HG03139 (cell line): ENCODE results near the gene SARDH.

ENCODE experiments used
- ATAC-seq: cut with Tn5 transposase; IDR thresholded peaks from one replicate; pipeline ENCODE4 v1.9.1; 2021; ENCODE audit not compliant: unreplicated experiment

SARDH gene

DNA sequence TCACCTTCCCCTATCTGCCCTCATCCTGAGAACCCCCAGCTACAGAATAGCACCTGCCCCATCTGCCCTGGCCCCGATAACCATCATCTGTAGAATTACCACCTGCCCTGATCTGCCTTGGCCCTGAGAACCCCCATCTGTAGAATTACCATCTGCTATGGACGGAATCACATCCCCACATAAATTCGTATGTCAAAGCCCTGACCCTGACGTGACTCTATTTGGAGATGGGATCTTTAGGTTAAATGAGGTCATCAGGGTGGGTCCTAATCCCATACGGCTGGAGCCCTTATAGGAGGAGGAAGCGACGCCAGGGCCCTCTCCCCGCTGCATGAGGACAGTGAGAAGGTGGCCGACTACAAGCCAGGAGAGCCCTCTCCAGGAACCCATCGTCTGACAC is 32.6 kb downstream of the SARDH start:
- ATAC-seq = no peak

DNA sequence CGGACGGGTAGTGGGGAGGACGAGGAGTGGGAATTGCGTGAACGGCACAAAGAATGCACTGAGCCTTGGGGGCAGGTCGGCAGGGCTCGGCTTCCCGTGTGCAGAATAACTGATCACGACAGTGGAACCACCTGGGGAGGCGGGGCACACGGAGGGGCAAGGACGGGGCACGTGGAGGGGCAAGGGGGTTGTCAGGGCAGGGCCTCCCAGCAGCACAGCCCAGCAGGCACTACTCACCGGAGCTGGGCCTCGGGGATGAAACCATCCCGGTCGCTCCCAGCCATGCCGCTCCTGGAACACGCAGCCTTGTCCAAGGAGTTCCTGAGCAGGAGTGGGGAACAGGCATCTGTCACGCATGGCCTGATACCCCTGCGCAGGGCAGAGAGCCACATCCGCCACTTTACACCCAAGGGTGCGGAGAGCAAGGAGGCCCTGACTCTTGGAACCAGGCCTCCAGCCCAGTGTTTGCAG is 33.4 kb downstream of the SARDH start:
- no peak for ATAC-seq

DNA sequence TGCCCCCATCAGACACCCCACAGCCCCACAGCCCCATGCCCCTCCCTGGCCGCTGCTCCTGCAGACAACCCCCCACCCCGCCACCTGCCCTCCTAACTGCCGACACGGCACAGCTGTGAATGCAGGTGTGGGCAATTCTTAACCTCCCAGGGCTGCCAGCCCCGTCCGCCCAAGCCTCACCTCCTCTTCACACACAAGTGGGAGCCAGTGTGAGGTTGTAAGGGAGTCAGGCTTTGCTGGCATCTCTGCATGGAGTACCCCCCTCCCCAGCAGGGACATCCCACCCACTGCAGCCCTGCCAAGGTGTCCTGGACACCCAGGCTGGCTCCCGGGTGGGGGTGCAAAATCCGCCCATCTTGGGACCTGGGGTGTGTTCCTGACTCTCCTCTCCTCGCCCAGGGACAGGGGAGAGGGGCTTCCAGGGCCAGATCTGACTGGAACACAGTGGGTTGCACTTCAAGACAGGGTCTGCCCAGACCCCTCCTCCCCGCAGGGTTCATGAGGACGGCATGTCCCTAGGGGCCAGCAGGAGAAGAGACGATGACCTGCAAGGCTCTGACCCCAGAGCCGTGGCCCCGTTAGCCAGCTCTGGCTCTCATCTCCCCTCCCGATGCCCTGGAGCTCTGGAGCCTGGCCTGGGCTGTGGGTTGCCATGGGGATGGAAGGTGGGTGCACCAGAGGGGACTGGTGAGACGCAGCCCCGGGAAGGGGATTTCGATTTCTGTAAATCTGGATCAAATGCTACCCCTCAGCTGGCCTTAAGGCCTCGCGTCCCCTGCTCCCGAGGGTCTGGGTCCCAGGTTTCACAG is 34.4 kb downstream of the SARDH start:
- no peak for ATAC-seq

DNA sequence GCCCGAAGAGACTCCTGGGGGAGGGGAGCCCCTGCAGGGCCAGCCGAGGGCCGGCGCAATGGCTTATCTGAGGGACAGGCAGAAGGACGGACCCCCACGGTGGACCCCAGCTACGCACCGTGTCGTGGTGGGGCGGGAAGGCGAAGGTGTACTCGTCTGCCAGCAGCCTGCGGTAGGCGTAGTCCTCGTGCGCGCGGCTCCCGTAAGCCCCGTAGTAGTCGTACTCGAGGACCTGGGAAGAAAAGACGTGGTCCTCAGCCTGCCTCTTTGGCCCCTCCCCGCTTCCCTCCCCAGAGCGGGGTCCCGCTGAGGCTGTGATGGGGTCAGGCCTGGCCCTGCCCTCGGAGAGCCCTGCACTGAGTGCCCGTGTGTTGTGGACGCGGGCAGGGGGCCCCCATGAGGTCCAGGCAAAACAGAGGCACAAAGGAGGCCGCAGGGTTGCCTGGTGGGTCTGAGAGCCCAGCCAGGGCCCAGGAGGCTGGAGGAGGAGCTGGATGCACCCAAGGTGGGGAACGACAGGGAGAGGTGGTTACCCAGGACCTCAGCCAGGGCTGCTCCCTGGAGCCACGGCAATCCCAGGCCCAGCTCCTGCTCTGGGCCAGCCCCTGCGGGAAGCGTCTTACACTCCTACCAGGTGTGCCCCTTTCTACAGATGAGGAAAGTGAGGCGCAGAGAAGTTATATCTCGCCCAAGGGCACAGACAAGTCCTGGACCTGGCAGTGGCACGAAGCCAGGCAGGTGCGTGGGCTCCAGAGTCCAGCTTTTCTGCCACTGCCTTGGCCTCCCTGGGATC is 35.2 kb downstream of the SARDH start:
- ATAC-seq = no peak

DNA sequence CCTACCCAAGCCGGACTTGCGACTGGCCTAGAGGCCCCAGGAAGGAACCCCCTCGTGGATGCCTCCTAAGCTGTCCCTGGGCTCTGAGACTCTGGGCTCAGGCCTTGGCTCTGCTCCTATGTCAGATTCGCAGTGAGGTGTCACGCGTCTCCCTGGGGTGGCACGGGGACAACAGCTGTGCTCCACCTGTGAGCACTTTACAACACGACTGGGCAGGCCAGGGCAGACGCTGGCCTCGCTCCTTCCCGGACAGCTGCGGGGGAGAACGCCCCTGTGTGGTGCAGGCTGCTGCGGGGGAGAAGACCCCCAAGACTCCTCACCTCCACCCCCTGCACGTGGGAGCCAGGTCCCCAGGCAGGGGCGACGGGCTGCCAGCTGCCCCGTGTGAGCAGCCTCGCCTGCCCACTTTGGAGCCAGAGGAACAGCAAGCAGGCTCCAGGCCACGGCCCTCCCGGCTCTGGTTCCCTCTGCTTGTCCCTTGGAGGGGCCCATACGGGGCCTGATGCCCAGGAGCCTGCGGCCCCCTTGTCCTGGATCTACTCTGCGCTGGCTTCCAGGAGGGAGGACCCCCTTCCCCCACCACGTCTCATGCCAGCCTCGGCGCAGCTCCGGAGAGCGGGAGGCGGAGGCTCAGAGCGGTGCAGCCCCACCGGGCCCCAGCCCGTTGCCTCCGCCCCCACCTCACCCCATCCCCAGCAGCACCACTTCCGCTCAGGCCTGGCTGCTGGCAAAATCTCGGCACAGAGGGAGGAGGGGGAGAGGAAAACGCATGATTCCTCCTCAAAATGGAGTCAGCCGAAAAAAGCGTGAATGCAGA is 36.0 kb downstream of the SARDH start:
- no peak for ATAC-seq

DNA sequence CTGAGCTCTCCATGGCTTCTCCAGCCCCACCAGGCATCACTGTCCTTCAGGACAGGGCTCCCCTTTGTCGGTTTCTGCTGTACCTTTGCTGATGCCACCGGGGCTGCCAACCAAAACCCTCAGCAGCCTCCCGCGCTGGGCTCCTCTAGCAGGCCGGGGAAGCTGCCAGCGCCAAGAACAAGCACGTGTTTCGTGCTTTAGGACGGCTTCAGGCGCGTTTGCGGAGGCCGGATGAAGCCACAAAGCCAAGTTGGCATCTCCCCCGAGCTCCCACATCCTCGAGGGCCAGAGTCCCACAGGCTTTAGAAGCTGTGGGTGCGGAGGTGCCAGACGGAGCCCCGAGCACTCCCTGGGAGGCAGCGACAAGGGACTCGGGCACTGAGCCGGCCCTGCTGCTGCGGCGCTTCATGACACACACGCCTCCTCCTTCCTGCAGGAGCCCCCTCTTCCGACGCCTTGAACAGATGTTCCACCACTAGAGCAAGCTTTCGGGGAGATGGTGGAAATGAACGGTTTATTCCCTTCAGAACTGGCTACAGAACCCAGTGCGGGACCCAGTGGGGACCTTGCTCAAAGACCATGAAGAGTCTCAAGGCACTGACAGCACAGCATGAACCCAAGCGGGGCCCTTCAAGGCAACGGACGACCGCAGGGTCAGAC is 36.7 kb downstream of the SARDH start:
- ATAC-seq = no peak

DNA sequence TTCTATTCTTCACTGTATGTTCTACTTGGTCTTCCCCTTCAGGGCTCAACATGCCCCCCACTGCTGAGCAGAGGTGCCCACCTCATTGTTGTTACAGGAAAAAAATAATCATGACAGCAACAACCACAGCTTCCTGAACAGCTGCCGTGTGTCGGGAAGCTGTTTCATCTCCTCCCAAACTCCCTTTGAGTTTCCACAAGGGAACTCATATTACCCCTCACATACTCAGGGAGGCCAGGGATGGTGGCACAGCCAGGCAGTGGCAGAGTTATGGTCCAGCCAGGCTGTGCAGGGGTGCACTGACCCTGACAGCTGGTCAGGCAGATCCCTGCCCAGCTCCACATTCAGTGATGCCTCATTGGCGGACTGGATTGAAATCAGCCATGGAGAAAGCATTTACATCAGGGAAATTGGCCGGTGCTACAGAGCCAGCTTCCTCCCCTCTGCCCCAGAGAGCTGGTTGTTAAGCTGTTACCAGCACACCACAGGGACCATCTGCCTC is 37.3 kb downstream of the SARDH start:
- no peak for ATAC-seq

DNA sequence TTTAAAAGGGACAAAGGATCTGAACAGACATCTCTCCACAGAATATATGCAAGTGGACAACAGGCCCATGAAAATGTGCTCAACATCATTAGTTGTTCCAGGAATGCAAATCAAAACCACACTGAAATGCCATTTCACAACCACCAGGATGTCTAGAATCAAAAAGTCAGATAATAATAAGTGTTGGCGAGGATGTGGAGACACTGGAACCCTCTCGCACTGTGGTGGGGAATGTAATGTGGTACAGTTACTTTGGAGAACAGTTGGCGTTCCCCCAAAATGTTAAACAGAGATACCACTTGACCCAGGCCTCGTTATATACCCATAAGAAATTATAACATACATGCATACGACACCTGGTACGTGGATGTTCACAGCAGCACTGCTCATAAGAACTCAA is 38.6 kb downstream of the SARDH start:
- no peak for ATAC-seq

DNA sequence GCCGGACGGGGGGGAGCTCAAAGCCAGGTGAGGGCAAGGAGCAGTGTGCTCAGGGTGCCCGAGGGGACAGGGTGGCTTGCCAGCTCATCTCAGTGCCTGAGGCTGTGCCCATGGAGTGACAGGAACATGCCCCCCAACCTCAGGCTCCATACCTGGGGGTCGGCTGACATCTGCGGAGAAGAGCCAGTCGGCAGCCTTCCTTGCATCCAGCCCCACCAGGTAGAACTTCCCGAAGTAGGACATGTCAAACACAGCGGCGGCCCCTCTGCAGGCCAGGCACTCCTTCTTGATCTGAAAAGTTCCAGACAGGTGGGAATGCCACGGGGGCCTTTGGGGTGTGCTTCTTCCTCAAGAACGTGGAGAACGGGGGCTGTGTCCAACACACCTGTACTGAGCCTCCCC is 42.1 kb downstream of the SARDH start:
- ATAC-seq = no peak

DNA sequence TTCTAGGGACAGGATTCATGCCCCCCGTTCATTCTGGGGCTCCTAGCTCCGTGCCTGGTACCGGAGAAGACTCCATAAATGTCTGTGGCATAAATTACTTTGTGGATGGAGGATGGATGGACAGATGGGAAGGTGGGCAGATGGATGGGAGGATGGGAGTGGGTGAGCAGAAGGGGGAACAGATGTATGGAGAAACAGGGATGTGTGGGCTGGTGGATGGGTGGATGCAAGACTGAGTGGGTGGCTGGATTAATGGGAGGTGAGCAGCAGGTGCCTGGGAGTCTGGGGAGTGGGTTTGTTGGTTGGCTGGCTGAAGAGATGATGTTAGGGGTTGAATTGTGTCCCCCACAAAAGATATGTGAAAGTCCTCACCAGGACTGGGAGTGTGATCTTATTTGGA is 43.5 kb downstream of the SARDH start:
- ATAC-seq = no peak

DNA sequence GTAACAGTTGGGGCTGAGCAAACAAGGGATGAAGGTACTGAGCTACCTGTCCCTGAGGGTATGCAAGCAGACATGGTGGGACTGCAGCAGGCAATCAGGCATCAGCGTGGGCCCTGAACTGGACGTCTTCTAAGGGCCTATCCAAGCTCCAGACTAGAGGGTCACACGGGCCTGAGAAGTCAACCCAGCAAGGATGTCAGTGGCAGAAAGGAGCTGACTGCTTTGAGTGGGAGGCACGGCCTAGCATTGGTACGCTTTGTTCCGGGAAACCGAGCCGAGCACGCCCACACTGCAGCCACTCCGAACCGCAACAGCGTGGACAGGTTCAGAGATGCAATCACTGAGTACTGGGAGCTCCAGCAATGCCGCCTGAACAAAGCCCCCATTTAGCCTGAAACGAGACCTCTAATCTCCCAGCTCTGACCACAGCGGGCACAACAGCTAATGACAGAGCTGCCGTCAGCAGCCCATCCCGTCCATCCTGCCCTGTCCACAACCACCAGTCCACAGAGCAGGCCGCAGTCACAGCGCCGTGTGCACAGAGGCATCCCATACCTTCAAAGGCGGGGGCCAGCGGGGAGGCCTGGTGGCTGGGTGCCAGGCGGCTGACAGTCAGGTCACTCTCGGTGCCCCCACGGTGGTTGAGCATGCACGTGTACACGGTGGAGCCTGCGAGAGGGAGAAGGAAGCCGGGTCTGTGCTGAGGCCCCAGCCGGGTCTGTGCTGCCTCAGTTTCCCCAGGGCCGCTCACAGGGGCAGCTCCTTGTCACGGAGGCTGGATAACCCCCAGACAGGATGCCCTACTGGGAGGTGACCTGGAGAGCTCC is 44.2 kb downstream of the SARDH start:
- ATAC-seq = no peak

DNA sequence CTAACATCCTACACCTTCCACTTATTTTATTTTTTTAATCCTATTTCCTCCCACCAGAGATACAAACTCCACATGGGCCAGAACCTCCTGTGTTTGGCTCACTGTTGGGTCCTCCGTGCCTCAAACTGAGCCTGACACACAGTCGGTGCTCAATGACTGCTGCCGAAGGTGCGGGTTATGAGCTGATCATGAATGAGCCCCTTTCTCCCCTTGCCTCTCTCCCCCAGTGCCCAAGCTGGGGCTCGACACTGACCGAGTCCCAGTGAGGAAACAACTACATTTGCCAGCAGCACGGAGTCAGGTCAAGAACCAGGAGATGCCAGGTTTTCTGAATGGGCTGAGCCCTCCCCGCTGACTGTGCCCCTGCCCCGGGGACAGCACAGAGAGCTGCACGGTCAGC is 45.0 kb downstream of the SARDH start:
- ATAC-seq = no peak

DNA sequence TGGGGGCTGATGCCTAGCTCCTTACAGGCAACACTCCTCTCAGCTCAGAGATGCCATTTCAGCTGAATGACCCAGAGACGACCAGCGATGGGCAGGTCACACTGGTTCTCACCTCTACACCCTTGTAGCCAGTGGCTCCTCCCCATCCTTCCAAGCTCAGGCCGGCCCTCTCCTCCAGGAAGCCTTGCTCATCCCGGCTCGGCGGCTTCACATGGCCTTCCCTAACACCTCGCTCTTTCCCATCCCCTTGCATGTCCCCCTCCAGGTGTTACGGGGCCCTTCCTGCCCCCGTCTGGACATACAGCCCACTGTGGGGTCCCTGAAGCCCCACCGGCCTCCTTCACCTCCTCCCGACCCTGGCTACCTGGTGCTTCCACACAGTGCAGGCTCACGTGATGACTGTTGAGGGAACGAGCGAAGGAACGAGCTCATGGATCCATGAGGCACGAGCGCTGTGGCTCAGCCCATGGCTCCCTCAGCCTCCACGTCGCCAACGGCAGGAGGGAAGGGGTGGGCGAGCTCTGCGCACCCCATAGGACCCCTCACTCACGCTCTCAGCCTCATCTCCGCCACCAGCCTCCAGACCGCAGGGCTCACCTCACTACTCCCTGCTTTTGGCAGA is 45.7 kb downstream of the SARDH start:
- no peak for ATAC-seq

DNA sequence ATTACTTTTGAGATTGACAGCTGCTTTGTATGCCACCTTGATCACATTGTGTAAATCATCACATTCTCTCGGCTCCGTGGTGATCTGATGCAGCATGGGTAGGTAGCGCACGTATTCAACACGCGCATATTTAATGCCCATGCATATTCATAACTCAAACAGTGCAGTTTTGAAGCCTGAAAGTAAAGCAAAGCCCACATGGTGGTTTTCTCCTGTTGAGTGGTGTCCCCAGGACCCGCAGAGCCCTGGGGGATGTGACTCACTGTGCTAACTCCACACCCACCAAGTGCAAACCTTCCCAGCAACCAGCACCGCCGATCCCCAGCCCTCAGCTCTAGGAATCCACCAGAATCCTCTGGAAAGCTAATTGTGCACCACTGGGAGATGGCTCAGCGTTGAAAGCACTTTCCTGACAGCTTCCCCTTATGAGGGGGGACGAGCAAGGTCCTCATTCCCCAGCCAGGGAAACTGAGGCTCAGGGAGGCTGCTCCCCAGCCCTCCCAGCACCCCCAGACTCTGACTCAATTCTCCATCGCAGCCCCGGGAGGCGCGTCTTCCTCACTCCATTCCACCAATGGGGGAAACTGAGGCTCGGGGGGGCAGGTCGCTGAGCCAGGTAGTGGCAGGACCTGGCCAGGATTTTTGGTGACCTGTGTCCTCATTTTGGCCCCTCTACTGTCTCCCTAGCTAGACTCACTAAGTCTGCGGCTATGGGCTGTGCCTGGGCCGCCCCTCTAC is 46.4 kb downstream of the SARDH start:
- no peak for ATAC-seq

DNA sequence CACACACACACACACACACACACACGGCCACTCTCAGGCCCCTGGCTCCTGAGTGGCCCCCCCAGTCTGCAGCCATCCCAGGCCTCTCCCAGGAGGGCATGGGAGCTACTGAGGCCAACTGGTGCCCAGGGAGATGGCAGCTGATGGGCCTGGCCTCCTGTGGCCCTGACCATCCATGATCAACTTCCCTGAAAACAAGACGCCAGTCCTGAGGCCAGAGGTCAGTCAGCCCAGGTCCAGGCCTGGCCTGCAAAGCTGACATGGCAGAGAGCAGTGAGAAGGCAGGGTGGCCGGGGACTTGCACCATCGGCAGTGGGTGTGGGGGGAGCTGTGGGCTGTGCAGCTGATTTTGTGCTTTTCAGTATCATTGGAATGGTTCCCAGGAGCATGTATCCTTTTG is 47.0 kb downstream of the SARDH start:
- ATAC-seq = no peak

DNA sequence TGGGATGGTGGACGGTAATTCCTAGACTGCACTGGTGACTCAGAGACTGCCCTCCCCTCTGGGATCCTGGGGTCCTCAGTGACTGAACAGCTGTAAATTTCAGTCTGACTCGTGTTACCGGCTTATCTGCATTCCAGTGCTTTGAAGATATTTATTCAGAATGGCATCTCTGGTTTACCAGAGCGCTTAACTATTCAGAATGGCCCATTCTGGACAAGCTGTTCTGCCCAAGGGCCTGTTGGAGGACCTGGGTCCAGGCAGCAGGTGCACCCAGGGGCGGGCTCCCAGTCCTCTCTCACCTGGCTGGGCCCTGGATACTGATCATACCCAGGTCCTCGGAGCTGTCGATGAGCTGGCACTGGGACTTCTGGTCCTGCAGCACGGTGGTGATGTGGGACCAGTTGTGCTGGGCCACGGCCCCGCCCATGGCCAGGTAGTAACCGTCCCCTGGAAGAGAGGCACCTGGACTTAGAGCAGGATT is 48.0 kb downstream of the SARDH start:
- ATAC-seq = no peak

DNA sequence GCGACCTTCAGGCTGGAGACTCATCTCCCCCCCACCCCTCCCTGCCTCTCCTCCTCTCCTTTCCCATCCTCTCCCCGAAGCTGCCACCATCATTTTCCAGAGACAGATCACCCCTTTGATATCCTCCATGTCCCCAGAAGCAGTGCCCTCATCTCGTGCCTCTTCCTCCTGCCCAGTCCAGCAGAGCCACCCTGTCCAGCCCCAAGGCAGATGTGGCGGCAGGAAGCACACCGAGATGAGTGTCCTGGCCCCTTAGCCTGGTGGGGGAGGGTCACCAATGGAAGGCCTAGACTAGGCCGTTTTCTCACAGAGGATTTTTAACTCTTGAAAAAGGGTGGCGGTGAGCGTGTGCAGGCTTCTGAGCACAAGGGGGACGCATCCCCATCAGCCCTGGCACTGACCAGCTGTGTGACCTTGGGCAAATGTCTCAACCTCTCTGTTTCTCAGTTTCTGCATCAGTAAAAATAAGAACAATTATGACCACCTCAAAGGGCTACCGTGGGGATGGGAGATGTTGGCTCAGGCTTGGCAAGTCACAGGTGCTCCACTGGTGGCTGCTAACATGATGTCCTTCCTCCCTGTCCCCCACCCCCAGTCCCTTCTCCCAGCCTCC is 48.9 kb downstream of the SARDH start:
- ATAC-seq = no peak
